Activated CD4-positive, alpha-beta memory T cell treated with anti-CD3 and anti-CD28 coated beads for 36 hours (primary cell): ENCODE measurements around the gene WNT9B. TPM values are rescaled to one million over a fixed set of nuclear protein-coding genes. Genes with fewer than 3 reads are reported as not detected.

Source experiments
- CTCF ChIA-PET: fragments of 350-600 bp; sonication (Branson Sonifier 250); formaldehyde crosslinking; loops from one replicate; lab custom pipeline; 2021; ENCODE audit warnings: antibody characterized with exemption, inconsistent platforms; lab: Charles Lee
- POLR2A ChIA-PET: fragments of 350-600 bp; sonication (Branson Sonifier 250); formaldehyde crosslinking; loops from one replicate; lab custom pipeline; 2021; ENCODE audit warnings: antibody characterized with exemption; lab: Charles Lee
- DNase-seq: peaks from one replicate; pipeline ENCODE4 v3.0.0-alpha.2; 2020
- H3K27ac Mint-ChIP-seq: one replicate; pipeline ENCODE4 v1.8.0; 2021; ENCODE audit warnings: mixed read lengths
- H3K27me3 Mint-ChIP-seq: one replicate; pipeline ENCODE4 v1.8.0; 2021; ENCODE audit warnings: mixed read lengths
- H3K36me3 Mint-ChIP-seq: one replicate; pipeline ENCODE4 v1.8.0; 2021; ENCODE audit warnings: mixed read lengths
- H3K4me1 Mint-ChIP-seq: one replicate; pipeline ENCODE4 v1.8.0; 2021; ENCODE audit warnings: low read depth, mixed read lengths
- H3K4me3 Mint-ChIP-seq: one replicate; pipeline ENCODE4 v1.8.0; 2021; ENCODE audit warnings: mild to moderate bottlenecking, mixed read lengths
- H3K9me3 Mint-ChIP-seq: one replicate; pipeline ENCODE4 v1.8.0; 2021; ENCODE audit warnings: mixed read lengths
- intact Hi-C: fragments of 100-400 bp; cut with micrococcal nuclease; formaldehyde crosslinking; loops from one replicate; pipeline ENCODE4 v1.15.1; 2023
- total RNA-seq, 2 experiments: library from RNA; stranded (reverse); gene quantifications; one replicate each; pipeline ENCODE4 v1.2.3, GENCODE V29; 2021

Gene WNT9B, protein sequence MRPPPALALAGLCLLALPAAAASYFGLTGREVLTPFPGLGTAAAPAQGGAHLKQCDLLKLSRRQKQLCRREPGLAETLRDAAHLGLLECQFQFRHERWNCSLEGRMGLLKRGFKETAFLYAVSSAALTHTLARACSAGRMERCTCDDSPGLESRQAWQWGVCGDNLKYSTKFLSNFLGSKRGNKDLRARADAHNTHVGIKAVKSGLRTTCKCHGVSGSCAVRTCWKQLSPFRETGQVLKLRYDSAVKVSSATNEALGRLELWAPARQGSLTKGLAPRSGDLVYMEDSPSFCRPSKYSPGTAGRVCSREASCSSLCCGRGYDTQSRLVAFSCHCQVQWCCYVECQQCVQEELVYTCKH
- total RNA-seq = not detected

DNA sequence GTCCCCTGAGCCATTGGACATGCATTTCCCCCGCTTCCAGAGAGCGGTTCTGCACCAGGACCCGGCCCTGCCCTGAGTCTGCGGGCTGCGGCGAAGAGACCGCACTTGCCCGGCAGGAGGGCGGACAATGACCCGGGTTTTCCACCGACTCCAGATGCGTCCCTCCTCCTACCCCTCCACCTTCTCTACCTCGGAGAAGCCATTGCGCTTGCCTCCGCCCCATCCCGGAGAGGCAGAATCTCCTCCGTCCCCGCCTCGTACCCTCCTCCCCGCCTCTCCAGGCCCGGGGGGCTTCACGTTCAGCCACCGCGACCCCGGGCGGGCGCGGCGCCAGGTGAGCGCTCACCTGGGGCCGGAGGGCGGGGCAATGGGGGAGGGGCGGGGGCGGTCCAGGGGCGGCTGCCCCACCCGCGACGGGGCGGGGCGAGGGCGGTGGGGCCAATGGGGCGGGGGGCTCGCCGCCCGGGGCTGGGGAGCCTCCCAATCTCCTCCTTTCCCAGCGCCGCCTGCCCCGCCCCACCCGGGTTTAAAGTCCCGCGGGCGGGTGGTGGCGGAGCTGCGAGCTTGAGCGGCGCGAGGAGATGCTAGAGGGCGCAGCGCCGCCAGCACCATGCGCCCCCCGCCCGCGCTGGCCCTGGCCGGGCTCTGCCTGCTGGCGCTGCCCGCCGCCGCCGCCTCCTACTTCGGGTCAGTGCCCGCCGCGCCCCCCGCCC lies at the start of gene WNT9B:
Gene WNT9B (plus strand): TSS at position 555 of the 713 bp plus-strand sequence. CDS start 56 bp downstream, at position 611.
- CTCF ChIA-PET = interaction anchor here (1.0 kb wide), 1 partner anchor 10 kb away, joined by 3 read pairs; no protein-coding TSS in a partner anchor
- Mint-ChIP-seq H3K4me1 (peaks cover 3% of the 10 kb centered on the region), H3K27me3 (peaks cover 56% of the 10 kb centered on the region), H3K36me3 (no peaks in the 10 kb centered on the region), H3K9me3 (no peaks in the 10 kb centered on the region), H3K27ac (no peak within 1 kb of the TSS), H3K4me3 (peak within 1 kb of the TSS; percentile 36)
- intact Hi-C loops = no loop called here
- peak; percentile 26 for DNase-seq
- POLR2A ChIA-PET = no interaction called here

DNA sequence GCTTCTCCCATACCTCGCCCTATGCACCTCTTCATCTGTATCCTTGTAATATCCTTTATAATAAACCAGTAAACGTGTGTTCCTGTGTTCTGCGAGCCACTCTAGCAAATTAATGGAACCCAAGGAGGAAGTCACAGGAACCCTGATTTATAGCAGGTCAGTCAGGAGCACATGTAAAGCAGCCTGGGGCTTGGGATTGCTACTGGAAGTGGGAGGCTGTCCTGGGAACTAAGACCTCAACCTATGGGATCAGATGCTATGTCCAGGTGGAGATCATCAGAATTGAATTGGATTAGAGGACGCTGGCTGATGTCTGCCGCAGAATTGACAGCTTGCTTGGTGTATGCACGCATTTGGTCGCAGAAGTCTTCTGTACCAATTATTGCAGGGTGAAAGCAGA lies 48.6 kb upstream of the WNT9B start:
- Mint-ChIP-seq H3K36me3 (no peaks in the 10 kb centered on the region), H3K9me3 (no peaks in the 10 kb centered on the region), H3K27ac (no peak overlapping the region), H3K27me3 (peaks cover 4% of the 10 kb centered on the region), H3K4me1 (no peaks in the 10 kb centered on the region), H3K4me3 (no peak overlapping the region)
- DNase-seq = no peak
- ChIA-PET CTCF (interaction anchor here (1.6 kb wide), 1 partner anchor 33 kb away, joined by 3 read pairs; no protein-coding TSS in a partner anchor), POLR2A (no interaction called here)
- intact Hi-C loops = no loop called here

DNA sequence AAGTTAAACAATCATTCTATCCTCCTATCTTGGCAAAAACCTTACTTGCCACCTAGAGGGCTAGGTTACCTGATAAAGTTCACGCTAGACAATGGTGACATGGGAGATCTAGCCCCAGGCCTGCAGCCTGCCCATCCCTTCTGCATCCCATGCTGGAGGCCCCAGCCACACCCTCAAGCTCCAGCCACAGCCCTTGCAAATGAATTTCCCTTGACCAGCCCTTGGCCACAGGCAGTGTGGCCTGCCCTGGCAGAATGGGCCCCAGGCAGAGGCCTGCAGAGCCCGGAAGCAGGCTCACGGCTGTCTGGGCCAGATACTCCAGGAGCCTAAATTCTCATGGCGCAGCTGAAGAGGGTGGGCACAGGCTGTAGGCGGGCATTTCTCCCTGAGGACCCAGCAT lies 47.8 kb upstream of the WNT9B start:
- Mint-ChIP-seq H3K4me1 (no peaks in the 10 kb centered on the region), H3K27ac (no peak overlapping the region)
- POLR2A ChIA-PET = no interaction called here

DNA sequence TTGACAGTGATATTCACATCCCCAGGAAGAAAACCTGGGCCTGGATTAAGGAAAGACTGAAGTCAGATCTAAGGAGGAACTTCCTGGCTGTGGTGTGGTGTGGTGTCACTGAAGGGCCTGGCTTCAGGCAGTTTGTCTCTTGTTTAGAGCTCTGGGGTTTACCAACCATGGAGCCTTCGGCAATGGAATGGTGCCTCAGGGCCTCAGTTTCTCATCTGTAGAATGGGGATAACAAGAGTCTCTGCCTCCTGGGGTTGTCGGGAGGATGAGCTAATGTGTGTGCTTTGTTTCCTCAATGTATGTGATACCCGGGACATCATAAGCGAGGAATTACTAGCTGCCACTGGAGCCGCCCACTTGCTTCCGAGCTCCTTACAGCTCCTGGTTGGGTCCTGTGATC lies 45.6 kb upstream of the WNT9B start:
- Mint-ChIP-seq H3K4me1 (no peaks in the 10 kb centered on the region), H3K9me3 (no peaks in the 10 kb centered on the region), H3K27ac (no peak overlapping the region), H3K27me3 (peaks cover 4% of the 10 kb centered on the region), H3K36me3 (no peaks in the 10 kb centered on the region), H3K4me3 (no peak overlapping the region)
- no peak for DNase-seq
- POLR2A ChIA-PET = no interaction called here
- intact Hi-C loops = no loop called here
- CTCF ChIA-PET = interaction anchor here (1.2 kb wide), 1 partner anchor 30 kb away, joined by 3 read pairs; no protein-coding TSS in a partner anchor

More for the DNA sequence above, 47.8 kb upstream of the WNT9B start:
- intact Hi-C loops = no loop called here
- Mint-ChIP-seq H3K36me3 (no peaks in the 10 kb centered on the region), H3K27me3 (peaks cover 4% of the 10 kb centered on the region), H3K9me3 (no peaks in the 10 kb centered on the region), H3K4me3 (no peak overlapping the region)
- CTCF ChIA-PET = no interaction called here
- DNase-seq = no peak

DNA sequence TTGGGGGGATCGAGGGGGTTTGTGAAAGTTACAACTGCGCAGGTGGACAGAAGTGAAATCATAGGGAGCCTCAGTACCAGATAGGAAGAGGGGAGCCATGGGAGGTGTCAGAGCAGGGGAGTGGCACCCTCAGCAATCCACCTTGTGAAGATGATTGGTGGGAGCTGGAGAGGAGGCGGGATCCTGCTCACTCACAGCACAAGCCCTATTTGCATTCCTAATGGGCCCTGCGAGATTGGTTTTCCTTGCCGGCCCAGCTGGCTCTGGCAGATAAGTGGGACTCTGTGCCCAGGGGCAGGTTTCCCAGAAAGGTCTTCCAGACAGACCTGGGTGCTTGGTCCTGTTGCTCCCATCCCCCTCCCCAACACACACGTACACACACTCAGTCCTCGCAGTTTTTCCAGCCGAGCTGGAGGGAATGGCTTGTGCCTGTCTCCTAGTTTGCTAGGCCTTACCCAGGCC lies 42.2 kb upstream of the WNT9B start:
- Mint-ChIP-seq H3K4me1 (no peaks in the 10 kb centered on the region), H3K9me3 (no peaks in the 10 kb centered on the region), H3K27me3 (peaks cover 27% of the 10 kb centered on the region), H3K4me3 (no peak overlapping the region), H3K36me3 (no peaks in the 10 kb centered on the region), H3K27ac (no peak overlapping the region)
- no peak for DNase-seq
- ChIA-PET CTCF (interaction anchor here (1.3 kb wide), 1 partner anchor 26 kb away, joined by 3 read pairs; no protein-coding TSS in a partner anchor), POLR2A (no interaction called here)
- intact Hi-C loops = no loop called here

DNA sequence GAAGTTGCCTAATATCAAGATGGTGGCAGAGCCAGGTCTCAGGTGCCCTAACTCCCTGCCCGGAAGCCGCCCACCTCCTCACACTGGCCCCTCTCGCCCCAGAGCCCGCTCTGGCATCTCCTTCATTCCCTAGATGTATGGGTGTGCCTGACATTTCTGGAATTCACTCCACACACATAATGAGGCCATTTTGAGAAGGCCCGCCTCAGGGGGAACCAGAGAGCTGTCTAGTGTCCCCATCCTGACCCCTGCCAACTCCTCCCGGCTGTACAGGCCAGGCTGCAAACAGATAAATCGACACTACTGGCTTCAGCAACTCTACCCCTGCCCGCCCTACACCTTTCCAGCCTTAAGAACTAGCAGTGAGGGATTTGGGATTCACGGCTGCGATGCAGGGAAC lies 40.5 kb upstream of the WNT9B start:
- CTCF ChIA-PET = interaction anchor here (1.7 kb wide), 1 partner anchor 10 kb away, joined by 5 read pairs; no protein-coding TSS in a partner anchor
- intact Hi-C loops = no loop called here
- no peaks in the 10 kb centered on the region for H3K36me3 Mint-ChIP-seq
- H3K27me3 Mint-ChIP-seq = peaks cover 32% of the 10 kb centered on the region
- H3K4me3 Mint-ChIP-seq = no peak overlapping the region
- no peak for DNase-seq
- H3K4me1 Mint-ChIP-seq = no peaks in the 10 kb centered on the region
- no peaks in the 10 kb centered on the region for H3K9me3 Mint-ChIP-seq
- H3K27ac Mint-ChIP-seq = no peak overlapping the region
- POLR2A ChIA-PET = no interaction called here

DNA sequence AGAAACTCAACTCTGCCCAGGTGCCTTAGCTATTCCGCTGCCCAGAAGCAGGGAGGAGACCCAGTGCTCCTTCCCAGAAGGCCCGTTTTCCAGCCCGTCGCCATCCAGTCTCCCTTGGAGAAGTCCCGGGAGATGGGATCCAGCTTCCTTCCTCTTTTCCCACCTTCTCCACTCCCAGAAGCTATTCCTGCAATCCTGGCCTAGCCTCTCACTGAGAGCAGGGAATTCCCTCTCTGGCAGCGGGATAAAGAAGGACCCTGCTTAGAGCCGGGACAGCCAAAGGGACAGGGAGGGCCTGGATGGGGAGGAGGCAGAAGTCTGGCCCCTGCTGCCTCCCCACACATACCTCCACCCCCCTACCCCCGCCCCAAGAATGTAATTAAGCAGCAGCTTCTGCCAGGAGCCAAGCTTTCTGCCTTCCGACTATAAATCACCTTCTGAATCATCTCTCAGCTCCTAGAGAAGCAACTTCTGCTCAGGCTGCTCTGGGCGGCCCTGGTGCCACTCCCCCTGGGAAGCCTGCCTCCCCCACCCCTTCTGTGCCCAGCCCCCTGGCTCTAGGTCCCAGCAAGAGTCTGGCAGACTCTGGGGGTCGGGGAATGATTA lies 39.3 kb upstream of the WNT9B start:
- peaks cover 44% of the 10 kb centered on the region for H3K27me3 Mint-ChIP-seq
- H3K4me3 Mint-ChIP-seq = no peak overlapping the region
- CTCF ChIA-PET = interaction anchor here (1.9 kb wide), 1 partner anchor 10 kb away, joined by 6 read pairs; no protein-coding TSS in a partner anchor
- H3K36me3 Mint-ChIP-seq = no peaks in the 10 kb centered on the region
- H3K9me3 Mint-ChIP-seq = no peaks in the 10 kb centered on the region
- DNase-seq = no peak
- intact Hi-C loops = no loop called here
- no peak overlapping the region for H3K27ac Mint-ChIP-seq
- H3K4me1 Mint-ChIP-seq = peaks cover 1% of the 10 kb centered on the region
- POLR2A ChIA-PET = no interaction called here

DNA sequence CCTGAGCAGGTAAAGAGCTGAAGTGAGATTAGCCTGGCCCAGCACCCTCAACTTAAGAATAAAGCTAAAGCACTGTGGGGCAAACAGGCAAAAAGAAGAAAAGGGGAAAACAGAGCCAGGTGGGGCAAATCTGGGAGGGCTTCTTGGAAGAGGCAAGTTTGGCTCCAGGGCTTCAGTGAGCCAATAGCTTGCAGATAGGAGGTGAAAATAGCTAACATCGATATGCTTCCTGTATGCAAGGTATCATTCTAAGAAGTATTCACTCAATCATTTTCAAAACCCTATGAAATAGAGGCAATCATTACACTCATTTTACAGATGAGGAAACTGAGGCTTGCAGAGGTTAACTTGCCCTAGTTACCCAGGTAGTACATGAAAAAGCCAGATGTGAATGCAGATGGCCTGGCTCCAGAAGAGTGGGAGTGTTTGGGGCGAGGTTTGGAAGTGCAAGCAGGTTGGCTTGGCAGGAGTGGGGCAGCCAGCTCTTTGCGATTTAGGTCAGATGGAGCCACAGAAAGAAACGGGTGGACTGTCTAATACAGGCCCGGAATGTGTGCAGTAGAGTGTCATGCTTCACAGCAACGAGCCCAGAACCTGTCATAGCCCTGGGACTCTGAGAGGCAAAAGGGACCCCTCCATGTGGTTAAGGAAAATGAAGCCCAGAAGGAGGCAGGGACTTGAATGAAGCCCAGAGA lies 38.6 kb upstream of the WNT9B start:
- H3K4me3 Mint-ChIP-seq = no peak overlapping the region
- H3K27ac Mint-ChIP-seq = no peak overlapping the region
- peaks cover 51% of the 10 kb centered on the region for H3K27me3 Mint-ChIP-seq
- no peaks in the 10 kb centered on the region for H3K9me3 Mint-ChIP-seq
- ChIA-PET POLR2A (no interaction called here), CTCF (interaction anchor here (0.6 to 1.9 kb wide), 4 partner anchors 9 to 473 kb away, joined by 3 to 6 read pairs (median 4); no protein-coding TSS in a partner anchor)
- DNase-seq = no peak
- intact Hi-C loops = no loop called here
- H3K36me3 Mint-ChIP-seq = no peaks in the 10 kb centered on the region
- peaks cover 8% of the 10 kb centered on the region for H3K4me1 Mint-ChIP-seq

DNA sequence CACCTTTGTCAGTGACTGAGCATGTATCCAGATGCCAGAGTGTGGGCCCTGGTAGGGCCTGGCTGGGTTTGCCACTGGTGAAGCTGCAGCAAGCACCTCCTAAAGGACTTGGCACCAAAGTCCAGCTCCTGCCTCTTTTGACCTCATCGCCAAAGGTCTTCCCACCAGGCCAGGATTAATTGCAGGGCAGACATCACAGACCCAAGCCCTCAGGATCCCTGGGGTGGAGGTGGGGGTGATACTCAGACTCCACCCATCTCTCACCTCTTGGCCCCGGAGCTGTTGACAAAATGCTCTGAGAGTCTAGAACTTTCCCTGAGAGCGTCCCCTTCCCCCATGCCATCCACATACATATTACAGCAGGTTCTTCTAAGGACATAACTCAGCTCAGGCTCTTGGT lies 37.5 kb upstream of the WNT9B start:
- Mint-ChIP-seq H3K9me3 (no peaks in the 10 kb centered on the region), H3K27me3 (peaks cover 58% of the 10 kb centered on the region), H3K36me3 (no peaks in the 10 kb centered on the region), H3K27ac (no peak overlapping the region), H3K4me3 (no peak overlapping the region), H3K4me1 (peaks cover 14% of the 10 kb centered on the region)
- DNase-seq = no peak
- ChIA-PET POLR2A (no interaction called here), CTCF (interaction anchor here (1.2 kb wide), 1 partner anchor 28 kb away, joined by 3 read pairs; no protein-coding TSS in a partner anchor)
- intact Hi-C loops = no loop called here

DNA sequence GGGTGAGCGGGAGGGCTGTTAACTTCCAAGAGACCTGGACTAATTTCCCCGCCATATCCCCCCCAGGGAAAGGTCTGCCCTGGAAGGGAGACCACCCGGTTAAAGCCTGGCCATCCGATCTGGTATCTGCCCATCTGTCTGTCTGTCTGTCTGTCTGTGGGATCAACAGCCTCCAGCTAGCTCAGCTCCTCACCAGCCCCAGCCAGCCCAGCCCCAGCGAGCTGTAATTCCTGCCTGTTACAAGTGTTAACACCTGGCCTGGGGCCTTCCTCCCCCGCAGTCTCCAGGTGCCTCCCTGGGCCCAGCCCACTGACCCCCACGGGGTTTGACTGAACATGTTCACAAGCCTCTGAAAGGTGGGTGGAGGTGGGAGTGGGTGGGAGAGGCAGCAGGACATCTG lies 36.9 kb upstream of the WNT9B start:
- H3K4me1 Mint-ChIP-seq = peaks cover 15% of the 10 kb centered on the region
- no peak for DNase-seq
- CTCF ChIA-PET = no interaction called here
- no peaks in the 10 kb centered on the region for H3K36me3 Mint-ChIP-seq
- POLR2A ChIA-PET = no interaction called here
- H3K9me3 Mint-ChIP-seq = no peaks in the 10 kb centered on the region
- H3K27ac Mint-ChIP-seq = no peak overlapping the region
- intact Hi-C loops = no loop called here
- H3K4me3 Mint-ChIP-seq = no peak overlapping the region
- peaks cover 61% of the 10 kb centered on the region for H3K27me3 Mint-ChIP-seq

DNA sequence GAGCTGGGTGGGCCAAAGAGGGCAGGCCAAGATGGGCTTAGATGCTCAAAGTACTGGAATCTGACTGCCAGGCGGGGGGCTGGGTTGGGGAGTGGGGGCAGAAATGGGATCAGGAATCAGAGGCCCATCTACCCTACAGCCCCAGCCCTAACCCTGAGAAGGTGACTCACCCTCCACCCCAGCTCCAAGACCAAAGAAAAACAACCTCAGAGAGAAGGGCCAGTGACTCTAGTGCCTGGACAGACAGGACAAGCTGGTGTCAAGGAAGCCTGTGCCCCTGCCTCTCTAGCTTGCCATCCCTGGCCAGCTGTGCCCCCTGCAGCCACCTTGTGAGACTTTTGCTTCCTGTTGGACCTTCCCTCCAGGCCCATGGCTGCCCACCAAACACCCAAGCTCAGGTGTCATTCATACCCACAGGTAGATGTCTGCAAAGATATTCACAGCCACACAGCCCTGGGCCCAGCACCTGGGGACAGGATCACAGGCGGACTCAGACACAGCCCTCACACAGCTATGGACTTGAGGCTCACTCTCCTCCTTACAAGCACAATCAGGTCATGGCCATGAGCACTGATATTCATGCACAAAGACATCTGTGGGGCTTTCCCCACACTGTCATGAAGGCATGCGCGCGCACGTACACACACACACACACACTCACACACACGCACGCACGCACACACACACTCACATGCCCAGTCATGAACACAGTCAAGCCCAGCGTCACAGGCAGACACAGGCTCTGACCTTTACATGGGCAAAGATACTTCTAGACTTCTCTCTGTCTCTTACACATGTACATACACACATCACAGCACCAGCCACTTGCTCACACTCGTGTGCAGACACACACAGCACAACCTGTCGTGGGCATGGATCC lies 35.7 kb upstream of the WNT9B start:
- Mint-ChIP-seq H3K4me3 (no peak overlapping the region), H3K4me1 (peaks cover 15% of the 10 kb centered on the region), H3K27ac (no peak overlapping the region), H3K36me3 (no peaks in the 10 kb centered on the region), H3K9me3 (no peaks in the 10 kb centered on the region), H3K27me3 (peaks cover 72% of the 10 kb centered on the region)
- ChIA-PET POLR2A (no interaction called here), CTCF (interaction anchor here (0.6 kb wide), 1 partner anchor 33 kb away, joined by 3 read pairs; no protein-coding TSS in a partner anchor)
- DNase-seq = no peak
- intact Hi-C loops = loop anchor here (5.0 kb wide), 1 partner anchor 43 kb away; no protein-coding TSS in a partner anchor
